ENCODE measurements around the gene INO80C.

Gene INO80C

GRCh38 chr18:35469725-35470124, 28.0 kb downstream of the INO80C start:
- no peak for DNase-seq (ENCODE audit: extremely low read depth, low read depth)
- H3K4me3 ChIP-seq (replicated peaks; ENCODE audit: low read depth, low read length) = no peak overlapping the region
- no peak for TF ChIP-seq CTCF (IDR thresholded peaks at IDR 0.05; ENCODE audit: low read depth, low read length, missing control alignments)

GRCh38 chr18:35468711-35469110, 29.0 kb downstream of the INO80C start:
- H3K4me3 ChIP-seq (replicated peaks; ENCODE audit: low read depth, low read length) = no peak overlapping the region
- no peak for DNase-seq (ENCODE audit: extremely low read depth, low read depth)
- TF ChIP-seq CTCF (IDR thresholded peaks at IDR 0.05; ENCODE audit: low read depth, low read length, missing control alignments) = no peak

- TF ChIP-seq CTCF (IDR thresholded peaks at IDR 0.05; ENCODE audit: low read depth, low read length, missing control alignments) = no peak
These were observed 30.1 kb downstream of the INO80C start for GRCh38 chr18:35467624-35468016.

GRCh38 chr18:35466815-35467623, 30.7 kb downstream of the INO80C start:
- no peak for DNase-seq (ENCODE audit: extremely low read depth, low read depth)
- no peak for TF ChIP-seq CTCF (IDR thresholded peaks at IDR 0.05; ENCODE audit: low read depth, low read length, missing control alignments)
- no peak overlapping the region for H3K4me3 ChIP-seq (replicated peaks; ENCODE audit: low read depth, low read length)

More at GRCh38 chr18:35467624-35468016, 30.1 kb downstream of the INO80C start:
- no peak overlapping the region for H3K4me3 ChIP-seq (replicated peaks; ENCODE audit: low read depth, low read length)
- DNase-seq (ENCODE audit: extremely low read depth, low read depth) = no peak

GRCh38 chr18:35466334-35466733, 31.4 kb downstream of the INO80C start:
- no peak for DNase-seq (ENCODE audit: extremely low read depth, low read depth)
- no peak overlapping the region for H3K4me3 ChIP-seq (replicated peaks; ENCODE audit: low read depth, low read length)
- no peak for TF ChIP-seq CTCF (IDR thresholded peaks at IDR 0.05; ENCODE audit: low read depth, low read length, missing control alignments)

- no peak for TF ChIP-seq CTCF (IDR thresholded peaks at IDR 0.05; ENCODE audit: low read depth, low read length, missing control alignments)
- DNase-seq (ENCODE audit: extremely low read depth, low read depth) = no peak
- no peak overlapping the region for H3K4me3 ChIP-seq (replicated peaks; ENCODE audit: low read depth, low read length)
These were observed 32.4 kb downstream of the INO80C start for GRCh38 chr18:35465329-35465728.
